Mesenchymal stem cell (in vitro differentiated cells and primary cell): Measurements from ENCODE around the gene GUCA2B.

Experiments used
- DNase-seq: peaks from one replicate; pipeline ENCODE4 v3.0.0-alpha.2; 2013
- H2AFZ ChIP-seq: one replicate; pipeline ENCODE4 v1.6.1; 2013; ENCODE audit warnings: low read depth, mild to moderate bottlenecking, control low read depth, inconsistent platforms, low read length, moderate library complexity
- H2AK5ac ChIP-seq: 2 replicates; pipeline ENCODE4 v1.6.1; 2013; ENCODE audit warnings: low read length, moderate library complexity, mild to moderate bottlenecking, inconsistent platforms; ENCODE audit not compliant: severe bottlenecking
- H2BK120ac ChIP-seq: one replicate; pipeline ENCODE4 v1.6.1; 2013; ENCODE audit warnings: low read depth, mild to moderate bottlenecking, inconsistent platforms, low read length, moderate library complexity
- H2BK12ac ChIP-seq, 2 experiments: one replicate each; pipeline ENCODE4 v1.6.1; 2013; ENCODE audit warnings: inconsistent platforms in 2 of 2, low read length in 2 of 2, mild to moderate bottlenecking in 2 of 2, moderate library complexity in 2 of 2, control low read depth in 1 of 2
- H2BK15ac ChIP-seq: one replicate; pipeline ENCODE4 v1.6.1; 2013; ENCODE audit warnings: mild to moderate bottlenecking, low read depth, inconsistent platforms; ENCODE audit not compliant: poor library complexity, severe bottlenecking
- H2BK5ac ChIP-seq: 2 replicates; pipeline ENCODE4 v1.6.1; 2013; ENCODE audit warnings: low read depth, mild to moderate bottlenecking, low read length, control low read depth, inconsistent platforms; ENCODE audit not compliant: poor library complexity, severe bottlenecking
- H3K14ac ChIP-seq, 2 experiments: one replicate each; pipeline ENCODE4 v1.6.1; 2013; ENCODE audit warnings: inconsistent platforms in 2 of 2, low read length in 2 of 2, control low read depth in 1 of 2, mild to moderate bottlenecking in 1 of 2, moderate library complexity in 1 of 2
- H3K18ac ChIP-seq, 2 experiments: one replicate each; pipeline ENCODE4 v1.6.1; 2013; ENCODE audit warnings: inconsistent platforms in 2 of 2, low read length in 2 of 2, control low read depth in 1 of 2, low read depth in 1 of 2, mild to moderate bottlenecking in 1 of 2
- H3K23ac ChIP-seq, 2 experiments: one replicate each; pipeline ENCODE4 v1.6.1; 2013; ENCODE audit warnings: inconsistent platforms in 2 of 2, low read length in 2 of 2, mild to moderate bottlenecking in 2 of 2, moderate library complexity in 2 of 2, control low read depth in 1 of 2
- H3K27ac ChIP-seq: 2 replicates; pipeline ENCODE4 v1.5.1; 2013; ENCODE audit warnings: mild to moderate bottlenecking, moderate library complexity, low read length, control low read depth, inconsistent platforms; ENCODE audit not compliant: poor library complexity, severe bottlenecking
- H3K27me3 ChIP-seq, 2 experiments: 2 replicates each; pipeline versions ENCODE4 v1.6.1 to v1.7.0; 2013; ENCODE audit warnings: low read length in 2 of 2, mild to moderate bottlenecking in 2 of 2, moderate library complexity in 2 of 2, control low read depth in 1 of 2, inconsistent platforms in 1 of 2; ENCODE audit not compliant: control insufficient read depth in 1 of 2, insufficient read depth in 1 of 2
- H3K36me3 ChIP-seq, 2 experiments: 2 replicates each; pipeline versions ENCODE4 v1.6.1 to v1.7.0; 2013; ENCODE audit warnings: low read length in 2 of 2, control low read depth in 1 of 2, inconsistent platforms in 1 of 2, low read depth in 1 of 2, mild to moderate bottlenecking in 1 of 2; ENCODE audit not compliant: insufficient read depth in 2 of 2, control insufficient read depth in 1 of 2
- H3K4ac ChIP-seq, 2 experiments: one replicate each; pipeline ENCODE4 v1.6.1; 2013; ENCODE audit warnings: inconsistent platforms in 2 of 2, low read length in 2 of 2, mild to moderate bottlenecking in 2 of 2, moderate library complexity in 2 of 2, control low read depth in 1 of 2, low read depth in 1 of 2
- H3K4me1 ChIP-seq: 2 replicates; pipeline ENCODE4 v1.6.1; 2013; ENCODE audit warnings: low read depth, low read length, control low read depth; ENCODE audit not compliant: control insufficient read depth, insufficient read depth
- H3K4me2 ChIP-seq: 2 replicates; pipeline ENCODE4 v1.6.1; 2013; ENCODE audit warnings: low read length, mild to moderate bottlenecking, inconsistent platforms; ENCODE audit not compliant: poor library complexity, severe bottlenecking
- H3K4me3 ChIP-seq, 2 experiments: 2 replicates each; pipeline versions ENCODE4 v1.5.1 to v1.7.0; 2013; ENCODE audit warnings: low read length in 2 of 2, mild to moderate bottlenecking in 2 of 2, control low read depth in 1 of 2, low read depth in 1 of 2; ENCODE audit not compliant: insufficient read depth in 1 of 2
- H3K79me1 ChIP-seq: replicated peaks from 2 replicates; pipeline ENCODE4 v1.6.1; 2013; ENCODE audit warnings: mild to moderate bottlenecking, control low read depth, low read length, inconsistent platforms; ENCODE audit not compliant: poor library complexity, severe bottlenecking
- H3K9ac ChIP-seq: 2 replicates; pipeline ENCODE4 v1.7.0; 2013; ENCODE audit warnings: mild to moderate bottlenecking, low read length, moderate library complexity
- H3K9me3 ChIP-seq: 2 replicates; pipeline ENCODE4 v1.7.0; 2013; ENCODE audit warnings: mild to moderate bottlenecking, low read length; ENCODE audit not compliant: control insufficient read depth
- H4K8ac ChIP-seq: one replicate; pipeline ENCODE4 v1.6.1; 2013; ENCODE audit warnings: inconsistent platforms, mild to moderate bottlenecking, low read length, moderate library complexity
- H4K91ac ChIP-seq: one replicate; pipeline ENCODE4 v1.6.1; 2013; ENCODE audit warnings: mild to moderate bottlenecking, low read length, inconsistent platforms
- WGBS: methylation state at CpG from one replicate; pipeline ENCODE4 v1.1.7; 2013; ENCODE audit warnings: mixed read lengths; 5-methylcytosine and 5-hydroxymethylcytosine counted together

The GUCA2B gene

GRCh38 chr1:42144711-42145388 lies 8.4 kb upstream of the GUCA2B start:
- H3K4me2 ChIP-seq: no peak overlapping the region
- H3K36me3 ChIP-seq: no peaks in the 10 kb centered on the region
- H2BK12ac ChIP-seq: no peak overlapping the region
- H3K18ac ChIP-seq: no peak overlapping the region
- no peak overlapping the region for H3K27ac ChIP-seq
- no peak overlapping the region for H4K8ac ChIP-seq
- no peak overlapping the region for H3K4ac ChIP-seq
- H3K27me3 ChIP-seq: peaks cover 52 to 92% of the 10 kb centered on the region in 2 experiments
- H2BK120ac ChIP-seq: no peak overlapping the region
- H3K9me3 ChIP-seq: no peaks in the 10 kb centered on the region
- no peaks in the 10 kb centered on the region for H3K4me1 ChIP-seq
- H2AK5ac ChIP-seq: no peak overlapping the region
- no peak overlapping the region for H2AFZ ChIP-seq
- no peaks in the 10 kb centered on the region for H3K79me1 ChIP-seq
- no peak overlapping the region for H3K4me3 ChIP-seq
- no peak overlapping the region for H3K23ac ChIP-seq
- no peak overlapping the region for H2BK5ac ChIP-seq
- no peak overlapping the region for H3K14ac ChIP-seq
- no peak overlapping the region for H3K9ac ChIP-seq
- H2BK15ac ChIP-seq: no peak overlapping the region
- no peak for DNase-seq
- WGBS: 78% methylated on average over 12 of the region's 12 CpGs
- H4K91ac ChIP-seq: no peak overlapping the region

- 91% methylated on average over 8 of the region's 8 CpGs for WGBS
- no peak overlapping the region for H2BK120ac ChIP-seq
- no peak overlapping the region for H3K9ac ChIP-seq
- H3K4ac ChIP-seq: no peak overlapping the region
- no peak overlapping the region for H3K4me2 ChIP-seq
- H3K79me1 ChIP-seq: no peaks in the 10 kb centered on the region
- no peak overlapping the region for H3K4me3 ChIP-seq
- H3K14ac ChIP-seq: no peak overlapping the region
- no peak overlapping the region for H2BK15ac ChIP-seq
- no peak overlapping the region for H2AK5ac ChIP-seq
- no peak overlapping the region for H2AFZ ChIP-seq
- DNase-seq: no peak
- no peak overlapping the region for H3K18ac ChIP-seq
- H2BK12ac ChIP-seq: no peak overlapping the region
- no peak overlapping the region for H4K91ac ChIP-seq
- H3K9me3 ChIP-seq: no peaks in the 10 kb centered on the region
- H3K4me1 ChIP-seq: no peaks in the 10 kb centered on the region
- H3K23ac ChIP-seq: peak overlapping the region in 1 of 2 experiments; percentile 31
- H3K36me3 ChIP-seq: no peaks in the 10 kb centered on the region
- no peak overlapping the region for H3K27ac ChIP-seq
- H4K8ac ChIP-seq: no peak overlapping the region
- no peak overlapping the region for H2BK5ac ChIP-seq
- peaks cover 56 to 92% of the 10 kb centered on the region in 2 experiments for H3K27me3 ChIP-seq
These were observed 7.9 kb upstream of the GUCA2B start for GRCh38 chr1:42145389-42145716.

- H3K4me1 ChIP-seq: no peaks in the 10 kb centered on the region
- WGBS: 86% methylated on average over 40 of the region's 41 CpGs
- H4K91ac ChIP-seq: no peak overlapping the region
- no peak overlapping the region for H2BK120ac ChIP-seq
- H2BK12ac ChIP-seq: no peak overlapping the region
- no peak overlapping the region for H3K27ac ChIP-seq
- no peak overlapping the region for H3K18ac ChIP-seq
- H2BK5ac ChIP-seq: no peak overlapping the region
- H4K8ac ChIP-seq: no peak overlapping the region
- H3K9ac ChIP-seq: no peak overlapping the region
- no peak overlapping the region for H3K4ac ChIP-seq
- no peak overlapping the region for H3K14ac ChIP-seq
- peaks cover 60 to 94% of the 10 kb centered on the region in 2 experiments for H3K27me3 ChIP-seq
- no peak for DNase-seq
- no peaks in the 10 kb centered on the region for H3K36me3 ChIP-seq
- no peak overlapping the region for H3K4me3 ChIP-seq
- H2AK5ac ChIP-seq: no peak overlapping the region
- H3K79me1 ChIP-seq: no peaks in the 10 kb centered on the region
- no peak overlapping the region for H3K23ac ChIP-seq
- H3K4me2 ChIP-seq: no peak overlapping the region
- no peak overlapping the region for H2BK15ac ChIP-seq
- no peak overlapping the region for H2AFZ ChIP-seq
- H3K9me3 ChIP-seq: no peaks in the 10 kb centered on the region
These were observed 7.2 kb upstream of the GUCA2B start for GRCh38 chr1:42145764-42146625.

GRCh38 chr1:42146626-42147320 lies 6.4 kb upstream of the GUCA2B start:
- no peak overlapping the region for H2AFZ ChIP-seq
- no peak overlapping the region for H4K91ac ChIP-seq
- 36% methylated on average over 19 of the region's 19 CpGs for WGBS
- H3K14ac ChIP-seq: no peak overlapping the region
- no peak overlapping the region for H2AK5ac ChIP-seq
- H3K18ac ChIP-seq: no peak overlapping the region
- H2BK5ac ChIP-seq: no peak overlapping the region
- H3K27me3 ChIP-seq: peaks cover 60 to 97% of the 10 kb centered on the region in 2 experiments
- H3K9me3 ChIP-seq: no peaks in the 10 kb centered on the region
- no peak overlapping the region for H2BK120ac ChIP-seq
- no peak overlapping the region for H3K27ac ChIP-seq
- H3K4me2 ChIP-seq: no peak overlapping the region
- DNase-seq: peak; percentile 54
- H3K9ac ChIP-seq: no peak overlapping the region
- no peak overlapping the region for H2BK15ac ChIP-seq
- no peak overlapping the region for H4K8ac ChIP-seq
- no peaks in the 10 kb centered on the region for H3K79me1 ChIP-seq
- no peak overlapping the region for H3K4me3 ChIP-seq
- H3K4ac ChIP-seq: no peak overlapping the region
- H3K36me3 ChIP-seq: no peaks in the 10 kb centered on the region
- H3K4me1 ChIP-seq: no peaks in the 10 kb centered on the region
- no peak overlapping the region for H2BK12ac ChIP-seq
- H3K23ac ChIP-seq: no peak overlapping the region
